IMR-90 (cell line): Measurements from ENCODE around the gene PRKAR1A. TPM values are rescaled to one million over a fixed set of nuclear protein-coding genes. Genes with fewer than 3 reads are reported as not detected.

ENCODE experiments used
- ATAC-seq: fragments of 200-7000 bp; cut with Tn5 transposase; 2 replicates; pipeline ENCODE4 v1.9.1; 2020; ENCODE audit warnings: low read depth, mild to moderate bottlenecking, moderate library complexity
- BruUV-seq: library from RNA; stranded (reverse); fragments of 400-500 nt; replicated peaks from 2 replicates; lab custom pipeline; 2021; lab: Mats Ljungman, UMichigan
- CTCF ChIA-PET: fragments of 300-600 bp; formaldehyde crosslinking; extraction: SDS; loops from one replicate; lab custom pipeline; 2021; ENCODE audit warnings: antibody characterized with exemption; lab: Yijun Ruan, JAX
- POLR2A ChIA-PET: fragments of 300-600 bp; sonication (Branson Sonifier 250); formaldehyde crosslinking; loops from one replicate; lab custom pipeline; 2022; ENCODE audit warnings: antibody characterized with exemption; ENCODE audit not compliant: unreplicated experiment; lab: Charles Lee
- DNase-seq: peaks from one replicate; pipeline ENCODE4 v3.0.0; 2013
- H2AFZ ChIP-seq: replicated peaks from 2 replicates; pipeline ENCODE3; 2013; ENCODE audit warnings: low read length, mild to moderate bottlenecking; ENCODE audit not compliant: poor library complexity
- H2AK5ac ChIP-seq: 2 replicates; pipeline ENCODE4 v1.6.1; 2013; ENCODE audit warnings: low read depth, low read length, inconsistent platforms
- H2AK9ac ChIP-seq: replicated peaks from 2 replicates; pipeline ENCODE3; 2013; ENCODE audit warnings: mild to moderate bottlenecking, low read depth, low read length, moderate library complexity; ENCODE audit not compliant: poor library complexity
- H2BK120ac ChIP-seq: 2 replicates; pipeline ENCODE4 v1.6.1; 2013; ENCODE audit warnings: low read depth, low read length, inconsistent platforms
- H2BK15ac ChIP-seq: 3 replicates; pipeline ENCODE4 v1.6.1; 2013; ENCODE audit warnings: low read depth, low read length, inconsistent platforms
- H2BK20ac ChIP-seq: 2 replicates; pipeline ENCODE4 v1.6.1; 2013; ENCODE audit warnings: low read depth, mild to moderate bottlenecking, inconsistent platforms, low read length, moderate library complexity
- H2BK5ac ChIP-seq: 2 replicates; pipeline ENCODE4 v1.6.1; 2013; ENCODE audit warnings: mild to moderate bottlenecking, low read depth, low read length, inconsistent platforms; ENCODE audit not compliant: poor library complexity, severe bottlenecking
- H3K14ac ChIP-seq: replicated peaks from 2 replicates; pipeline ENCODE4 v1.6.1; 2013; ENCODE audit warnings: low read depth, low read length, inconsistent platforms
- H3K18ac ChIP-seq: 2 replicates; pipeline ENCODE4 v1.6.1; 2013; ENCODE audit warnings: low read depth, low read length, control low read depth
- H3K23ac ChIP-seq: 2 replicates; pipeline ENCODE4 v1.6.1; 2013; ENCODE audit warnings: low read depth, low read length, inconsistent platforms
- H3K27ac ChIP-seq: 2 replicates; pipeline ENCODE4 v1.5.1; 2013; ENCODE audit warnings: mild to moderate bottlenecking, control low read depth, low read length; ENCODE audit not compliant: insufficient read depth
- H3K27me3 ChIP-seq: 2 replicates; pipeline ENCODE4 v1.6.1; 2013; ENCODE audit warnings: low read length; ENCODE audit not compliant: control insufficient read depth, insufficient read depth
- H3K36me3 ChIP-seq: 2 replicates; pipeline ENCODE4 v1.6.1; 2013; ENCODE audit warnings: low read length, mixed read lengths; ENCODE audit not compliant: control insufficient read depth, insufficient read depth
- H3K4ac ChIP-seq: 2 replicates; pipeline ENCODE4 v1.6.1; 2013; ENCODE audit warnings: low read depth, low read length, inconsistent platforms
- H3K4me1 ChIP-seq: 2 replicates; pipeline ENCODE4 v1.6.1; 2013; ENCODE audit warnings: low read length, mixed read lengths; ENCODE audit not compliant: control insufficient read depth, insufficient read depth
- H3K4me2 ChIP-seq: 2 replicates; pipeline ENCODE4 v1.6.1; 2013; ENCODE audit warnings: low read depth, mild to moderate bottlenecking, control low read depth, low read length, moderate library complexity
- H3K4me3 ChIP-seq: 2 replicates; pipeline ENCODE4 v1.5.1; 2013; ENCODE audit warnings: low read depth, mild to moderate bottlenecking, control low read depth, low read length, moderate library complexity; ENCODE audit not compliant: insufficient read depth
- H3K56ac ChIP-seq: 2 replicates; pipeline ENCODE4 v1.6.1; 2013; ENCODE audit warnings: low read length, inconsistent platforms; ENCODE audit not compliant: insufficient read depth; ENCODE audit errors: extremely low read depth
- H3K79me1 ChIP-seq, 2 experiments: 2 replicates each; pipeline ENCODE4 v1.6.1; 2013; ENCODE audit warnings: low read length in 2 of 2, inconsistent platforms in 1 of 2, low read depth in 1 of 2
- H3K9ac ChIP-seq: 2 replicates; pipeline ENCODE4 v1.6.1; 2013; ENCODE audit warnings: low read depth, low read length, control low read depth
- H3K9me1 ChIP-seq: 2 replicates; pipeline ENCODE4 v1.6.1; 2013; ENCODE audit warnings: low read length, inconsistent platforms; ENCODE audit not compliant: insufficient read depth
- H3K9me3 ChIP-seq: 2 replicates; pipeline ENCODE4 v1.6.1; 2013; ENCODE audit warnings: low read length; ENCODE audit not compliant: control insufficient read depth, insufficient read depth
- H4K20me1 ChIP-seq: 2 replicates; pipeline ENCODE4 v1.6.1; 2013; ENCODE audit warnings: low read length, inconsistent platforms; ENCODE audit not compliant: insufficient read depth
- H4K5ac ChIP-seq: 2 replicates; pipeline ENCODE4 v1.6.1; 2013; ENCODE audit warnings: mild to moderate bottlenecking, low read depth, low read length, control low read depth
- H4K8ac ChIP-seq, 2 experiments: 2 replicates each; pipeline ENCODE4 v1.6.1; 2013; ENCODE audit warnings: low read depth in 2 of 2, low read length in 2 of 2, control low read depth in 1 of 2, inconsistent platforms in 1 of 2
- H4K91ac ChIP-seq: 2 replicates; pipeline ENCODE4 v1.6.1; 2013; ENCODE audit warnings: low read depth, low read length, inconsistent platforms; ENCODE audit not compliant: insufficient read depth
- BHLHE40 ChIP-seq: fragments of 150-350 bp; IDR thresholded peaks from 2 replicates; pipeline ENCODE4 v1.6.1; 2016; ENCODE audit warnings: mild to moderate bottlenecking, low read depth, low read length
- CEBPB ChIP-seq: IDR thresholded peaks from 2 replicates; pipeline ENCODE4 v1.6.1; 2012; ENCODE audit warnings: low read depth, low read length, improper control_type of control experiment
- CHD1 ChIP-seq: IDR thresholded peaks from 2 replicates; pipeline ENCODE4 v1.6.1; 2012; ENCODE audit warnings: low read depth, low read length, improper control_type of control experiment
- FOS ChIP-seq: fragments of 150-350 bp; IDR thresholded peaks from 2 replicates; pipeline ENCODE4 v1.6.1; 2016; ENCODE audit warnings: low read depth, low read length
- MAZ ChIP-seq: IDR thresholded peaks from 2 replicates; pipeline ENCODE4 v1.6.1; 2012; ENCODE audit warnings: low read depth, mild to moderate bottlenecking, low read length, improper control_type of control experiment, moderate library complexity, borderline replicate concordance
- NFE2L2 ChIP-seq: fragments of 150-350 bp; IDR thresholded peaks from 2 replicates; pipeline ENCODE4 v1.6.1; 2016; ENCODE audit warnings: low read depth, mild to moderate bottlenecking, low read length
- POLR2A ChIP-seq: IDR thresholded peaks from 2 replicates; pipeline ENCODE4 v1.6.1; 2012; ENCODE audit warnings: mild to moderate bottlenecking, low read depth, low read length
- RAD21 ChIP-seq: IDR thresholded peaks from 2 replicates; pipeline ENCODE4 v1.6.1; 2012; ENCODE audit warnings: low read length, improper control_type of control experiment
- RCOR1 ChIP-seq: IDR thresholded peaks from 2 replicates; pipeline ENCODE4 v1.6.1; 2012; ENCODE audit warnings: mild to moderate bottlenecking, low read length, improper control_type of control experiment; ENCODE audit not compliant: insufficient replicate concordance
- RFX5 ChIP-seq: IDR thresholded peaks from 2 replicates; pipeline ENCODE4 v1.8.0; 2012; ENCODE audit warnings: low read depth, mild to moderate bottlenecking, low read length, moderate library complexity
- SMC3 ChIP-seq: fragments of 150-350 bp; IDR thresholded peaks from 2 replicates; pipeline ENCODE4 v1.6.1; 2016; ENCODE audit warnings: low read depth, mild to moderate bottlenecking, antibody characterized with exemption, low read length, moderate library complexity
- WGBS, 2 experiments: methylation state at CpG; one replicate each; pipeline versions ENCODE4 v1.1.5 to v1.1.7; 2013; ENCODE audit warnings: missing lambda C conversion rate in 2 of 2; ENCODE audit not compliant: insufficient read length in 1 of 2; ENCODE audit errors: extremely low coverage in 2 of 2; 5-methylcytosine and 5-hydroxymethylcytosine counted together
- dilution Hi-C: fragments of 300-500 bp; cut with HindIII; formaldehyde crosslinking; loops from one replicate; pipeline ENCODE4 v1.14.3; 2018; ENCODE audit warnings: low sequenced_read_pairs; ENCODE audit not compliant: unreplicated experiment
- in situ Hi-C: fragments of 300-500 bp; cut with MboI; formaldehyde crosslinking; loops from 3 replicates; pipeline ENCODE4 v1.14.3; 2019; ENCODE audit warnings: low sequenced_read_pairs, inconsistent platforms, mixed read lengths
- intact Hi-C: fragments of 100-400 bp; cut with micrococcal nuclease; formaldehyde crosslinking; loops from 2 replicates; pipeline ENCODE4 v1.10.0; 2022
- polyA plus RNA-seq, 3 experiments: library from polyadenylated mRNA; depleted of rRNA; stranded (reverse); fragments of >200 nt; gene quantifications; 2 replicates each; pipeline ENCODE4 v1.2.3, GENCODE V29; 2012; ENCODE audit warnings: low replicate concordance in 1 of 3
- total RNA-seq: library from RNA; depleted of rRNA; stranded (reverse); fragments of >200 nt; gene quantifications from 2 replicates; pipeline ENCODE4 v1.2.3, GENCODE V29; 2012
- TF ChIP-seq, protein P1 (sequence below): fragments of 150-350 bp; IDR thresholded peaks from 2 replicates; pipeline ENCODE4 v1.6.1; 2016; ENCODE audit warnings: low read depth, mild to moderate bottlenecking, low read length, moderate library complexity, borderline replicate concordance

The PRKAR1A gene
- total and polyA plus RNA-seq, 2 of the 4 experiments (the other 2 are of a cell fraction): 145 to 256 TPM

- ATAC-seq (no peak), DNase-seq (no peak)
- dilution Hi-C loops (no loop called here), in situ Hi-C loops (no loop called here), intact Hi-C loops (no loop called here)
- Histone ChIP-seq H2BK5ac (no peak overlapping the region), H3K4me3 (no peak overlapping the region), H3K79me1 (no peaks in the 10 kb centered on the region), H3K56ac (no peak overlapping the region), H3K14ac (no peak overlapping the region), H3K36me3 (no peaks in the 10 kb centered on the region), H3K23ac (no peak overlapping the region), H2BK20ac (no peak overlapping the region), H3K27ac (no peak overlapping the region), H3K9ac (no peak overlapping the region), H3K18ac (no peak overlapping the region), H2BK120ac (no peak overlapping the region), H3K4me2 (no peak overlapping the region), H3K4me1 (no peaks in the 10 kb centered on the region; the same call in 1 of the 2 replicates), H4K5ac (no peak overlapping the region), H2AK5ac (no peak overlapping the region), H3K9me3 (0 out of 2 replicates have a peak, but pooled peaks cover 1% of the 10 kb centered on the region), H4K91ac (no peak overlapping the region), H2AK9ac (no peak overlapping the region), H4K20me1 (no peaks in the 10 kb centered on the region), H3K27me3 (peaks cover 54% of the 10 kb centered on the region), H2AFZ (peak overlapping the region; percentile 53), H4K8ac (no peak overlapping the region), H3K4ac (no peak overlapping the region), H3K9me1 (no peaks in the 10 kb centered on the region), H2BK15ac (no peak overlapping the region)
- POLR2A ChIA-PET: no interaction called here
- 20% methylated on average over 1 of the region's 18 CpGs; no CpG with 5 or more reads in 1 of the 2 experiments for WGBS, 2 experiments
- no peak for TF ChIP-seq BHLHE40
- TF ChIP-seq NFE2L2: no peak
- TF ChIP-seq CEBPB: no peak
- TF ChIP-seq RAD21: no peak
- TF ChIP-seq, protein P1, sequence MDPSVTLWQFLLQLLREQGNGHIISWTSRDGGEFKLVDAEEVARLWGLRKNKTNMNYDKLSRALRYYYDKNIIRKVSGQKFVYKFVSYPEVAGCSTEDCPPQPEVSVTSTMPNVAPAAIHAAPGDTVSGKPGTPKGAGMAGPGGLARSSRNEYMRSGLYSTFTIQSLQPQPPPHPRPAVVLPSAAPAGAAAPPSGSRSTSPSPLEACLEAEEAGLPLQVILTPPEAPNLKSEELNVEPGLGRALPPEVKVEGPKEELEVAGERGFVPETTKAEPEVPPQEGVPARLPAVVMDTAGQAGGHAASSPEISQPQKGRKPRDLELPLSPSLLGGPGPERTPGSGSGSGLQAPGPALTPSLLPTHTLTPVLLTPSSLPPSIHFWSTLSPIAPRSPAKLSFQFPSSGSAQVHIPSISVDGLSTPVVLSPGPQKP: no peak
- TF ChIP-seq FOS: no peak
- no peak for TF ChIP-seq SMC3
- TF ChIP-seq RFX5: no peak
- no peak for TF ChIP-seq CHD1
- no peak for TF ChIP-seq POLR2A
- TF ChIP-seq RCOR1: no peak
- TF ChIP-seq MAZ: no peak
- CTCF ChIA-PET: no interaction called here
- BruUV-seq: no TSS peak
These were observed 87.4 kb downstream of the PRKAR1A start for GRCh38 chr17:68599552-68600066.
